NCI-H526 treated with DMSO at 0.1 percent for 48 hours (cell line): ENCODE data around the gene NTRK3.

ENCODE experiments used
- DNase-seq: peaks from one replicate; lab custom pipeline; 2025; lab: John Stamatoyannopoulos, UW

NTRK3 gene

DNA sequence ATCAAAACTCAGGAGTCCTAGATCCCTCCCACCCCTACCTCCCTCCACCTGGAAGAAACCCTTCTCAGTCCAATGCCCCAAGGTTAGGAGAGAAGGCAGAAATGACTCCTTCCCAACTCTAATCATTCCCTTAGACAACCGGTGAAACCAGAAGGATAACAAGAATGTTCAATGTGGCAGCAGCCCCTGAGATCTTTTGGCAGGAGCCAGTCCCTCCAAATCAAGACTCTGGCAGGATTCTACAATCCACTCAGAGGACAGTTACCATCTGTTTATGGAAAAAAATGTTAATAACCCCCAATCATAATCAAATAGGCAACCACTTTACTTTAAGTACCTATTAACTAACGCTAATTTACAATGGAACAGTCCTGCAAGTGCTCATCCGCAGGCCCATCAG is 136.5 kb downstream of the NTRK3 start:
- DNase-seq: no peak

DNA sequence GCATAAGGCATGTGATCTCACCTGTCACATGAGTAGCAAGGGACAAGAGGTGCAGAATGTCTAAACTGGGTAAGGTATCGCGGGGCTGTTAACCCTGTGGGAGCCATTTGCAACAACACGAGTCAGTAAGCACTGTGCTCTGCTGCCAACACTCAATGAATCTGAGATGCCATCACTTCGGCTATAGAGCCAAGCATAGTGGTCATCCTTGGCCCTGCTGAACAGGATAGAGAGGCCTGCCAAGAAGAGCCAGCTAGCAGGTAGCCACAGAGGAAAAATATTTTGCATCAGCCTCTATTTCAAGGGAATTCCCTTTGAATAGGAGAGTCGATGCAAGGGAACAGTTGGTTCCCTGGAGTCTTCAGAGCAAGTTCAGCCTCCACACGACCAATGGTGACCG is 137.8 kb downstream of the NTRK3 start:
- no peak for DNase-seq

DNA sequence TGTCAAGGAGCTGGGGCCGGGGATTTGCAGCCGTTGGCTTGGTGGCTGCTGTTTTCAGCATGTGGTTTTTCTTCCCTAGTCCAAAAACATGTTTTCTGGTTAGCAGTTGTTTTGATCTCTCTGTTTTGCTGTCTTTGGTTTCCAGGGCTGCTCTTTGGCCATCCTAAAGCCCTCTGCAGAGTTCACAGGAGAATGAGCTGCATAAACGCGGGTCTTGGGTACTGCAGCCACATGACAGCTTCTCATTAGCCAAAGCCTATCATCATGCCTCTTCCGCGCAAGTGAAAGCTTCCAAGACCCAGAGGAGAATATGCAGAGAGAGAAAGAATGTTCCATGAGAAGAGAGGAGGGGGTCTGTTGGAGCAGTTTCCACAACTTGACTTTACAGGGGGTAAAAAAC is 138.5 kb downstream of the NTRK3 start:
- DNase-seq: no peak

DNA sequence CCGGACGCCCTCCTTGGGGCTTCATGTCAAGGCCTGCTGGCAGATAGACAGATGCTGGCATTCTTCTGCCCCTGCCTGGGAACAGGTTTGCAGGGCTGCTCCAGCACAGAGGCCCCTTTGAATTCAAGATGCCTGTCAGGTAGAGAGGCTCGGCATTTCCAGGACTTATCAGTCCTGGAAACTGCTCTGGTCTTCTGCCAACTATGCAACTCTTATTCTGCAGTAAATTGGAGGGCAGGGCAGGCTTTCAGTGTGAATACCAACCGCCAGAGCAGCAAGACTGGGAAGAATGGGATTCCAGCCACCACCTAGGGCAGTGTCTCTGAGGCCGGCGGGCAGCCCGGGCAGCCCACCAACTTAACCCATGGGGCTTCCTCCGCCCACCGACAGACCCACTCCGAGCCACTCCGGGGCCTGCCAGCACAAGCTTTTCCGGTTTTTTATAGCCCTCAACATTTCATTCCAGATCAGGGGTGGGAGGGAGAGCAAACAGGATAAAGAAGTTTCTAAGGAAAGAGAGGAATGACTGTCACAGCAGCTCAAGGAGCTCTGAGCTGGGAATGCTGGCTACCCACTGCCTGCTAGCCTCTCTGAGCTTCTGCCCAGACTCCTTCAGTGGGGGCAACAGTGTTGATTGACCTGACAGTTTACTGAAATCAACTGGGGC is 140.9 kb downstream of the NTRK3 start:
- no peak for DNase-seq

DNA sequence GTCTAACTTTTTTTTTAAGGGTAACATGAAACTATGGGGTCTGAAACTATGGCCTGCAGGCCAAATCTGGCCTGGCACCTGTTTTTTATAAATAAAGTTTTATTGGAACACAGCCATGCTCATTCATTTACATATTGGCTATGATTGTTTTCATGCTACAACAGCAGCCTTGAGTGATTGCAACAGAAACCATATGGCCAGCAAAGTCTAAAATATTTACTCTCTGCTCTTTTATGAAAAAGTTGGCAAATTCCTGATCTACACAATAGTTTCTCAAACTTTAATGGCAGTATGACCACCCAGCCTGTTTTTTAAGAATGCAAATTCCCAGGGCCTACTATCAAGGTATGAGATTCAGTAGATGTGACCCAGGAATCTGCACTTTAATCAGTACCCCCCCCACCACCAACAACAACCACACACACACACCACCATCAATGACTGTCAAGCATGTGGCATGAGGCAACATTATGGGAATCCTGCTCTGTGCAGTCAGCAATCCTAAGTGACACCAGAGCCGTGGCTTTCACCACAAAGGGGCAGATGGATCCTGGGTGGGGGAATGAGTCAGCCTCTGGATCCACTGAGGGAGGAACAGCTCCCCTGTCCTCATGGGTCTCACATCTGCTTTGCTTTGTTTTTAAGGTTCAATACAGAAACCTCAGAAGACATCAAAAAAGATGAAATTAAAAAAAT is 142.8 kb downstream of the NTRK3 start:
- no peak for DNase-seq

DNA sequence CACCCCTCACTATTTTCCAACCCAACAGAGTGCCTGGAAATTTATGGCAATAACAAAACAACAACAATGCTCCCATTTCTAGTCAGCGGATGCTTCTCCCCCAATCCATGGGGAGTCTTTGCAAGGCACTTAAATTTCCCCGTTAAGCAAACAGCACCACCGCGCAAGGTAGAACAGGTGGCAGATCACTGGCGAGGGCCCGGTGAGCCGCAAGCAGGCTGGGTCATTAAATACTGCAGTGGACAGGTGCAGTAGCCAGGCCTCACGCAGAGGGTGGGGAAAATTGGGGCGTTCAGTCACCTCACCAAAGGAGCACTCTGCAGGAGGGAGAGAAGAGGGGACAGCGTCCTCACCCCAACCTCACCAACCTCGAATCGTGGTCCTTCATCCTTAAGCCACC is 147.5 kb downstream of the NTRK3 start:
- DNase-seq: no peak

DNA sequence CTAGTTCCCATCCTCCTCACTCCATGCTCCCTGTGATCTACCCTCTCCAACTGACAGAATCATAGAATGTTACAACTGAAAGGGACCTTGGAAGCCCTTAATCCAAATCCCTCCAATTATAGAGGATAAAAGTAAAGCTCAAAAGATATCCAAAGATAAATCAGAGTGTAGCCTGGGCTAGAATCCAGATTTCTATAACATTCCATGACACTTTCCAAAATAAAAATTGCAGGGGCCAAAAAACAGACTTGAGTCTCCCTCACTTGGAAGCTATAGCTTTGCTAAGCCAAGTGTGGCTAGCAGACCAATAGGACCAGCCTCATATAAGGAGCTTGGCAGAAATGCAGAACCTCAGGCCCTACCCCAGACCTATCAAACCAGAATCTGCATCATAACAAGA is 148.1 kb downstream of the NTRK3 start:
- no peak for DNase-seq

DNA sequence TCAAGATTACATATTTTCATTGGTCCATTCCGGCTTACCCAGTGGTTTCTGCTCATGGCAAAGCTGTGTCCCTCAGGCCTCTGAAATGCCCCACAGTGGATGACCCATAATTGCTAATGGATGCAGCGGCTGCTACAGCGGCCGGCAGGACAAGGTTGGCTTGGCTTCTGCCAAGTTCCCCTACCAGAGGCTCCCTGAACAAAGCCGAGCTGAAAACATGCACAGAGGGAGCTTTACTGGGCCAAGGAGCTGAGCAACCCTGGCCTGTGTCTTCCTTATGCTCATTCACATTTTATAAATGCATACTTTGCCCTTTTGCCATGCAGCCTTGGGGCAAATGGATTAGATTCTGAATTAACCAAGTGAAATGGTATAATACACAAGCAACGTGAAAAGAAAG is 150.5 kb downstream of the NTRK3 start:
- no peak for DNase-seq

DNA sequence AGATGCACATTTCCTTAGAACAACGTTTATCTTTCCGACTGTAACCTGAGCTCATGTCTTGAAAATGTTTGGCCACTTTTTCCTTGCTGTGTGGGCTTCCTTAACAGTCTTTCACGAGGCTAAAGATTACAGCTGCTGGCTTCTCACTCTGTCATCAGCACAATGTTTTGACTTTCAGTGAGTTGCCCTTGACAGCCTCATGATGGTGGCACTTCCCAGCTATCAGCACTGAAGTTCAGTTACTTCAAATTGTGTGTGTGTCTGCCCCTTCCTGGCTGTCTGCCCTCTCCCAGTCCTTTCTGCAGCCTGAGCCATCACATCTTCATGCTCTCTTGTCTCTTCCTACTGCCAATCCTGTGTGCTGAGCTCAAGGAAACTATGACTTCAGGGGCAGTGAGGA is 152.2 kb downstream of the NTRK3 start:
- DNase-seq: no peak

DNA sequence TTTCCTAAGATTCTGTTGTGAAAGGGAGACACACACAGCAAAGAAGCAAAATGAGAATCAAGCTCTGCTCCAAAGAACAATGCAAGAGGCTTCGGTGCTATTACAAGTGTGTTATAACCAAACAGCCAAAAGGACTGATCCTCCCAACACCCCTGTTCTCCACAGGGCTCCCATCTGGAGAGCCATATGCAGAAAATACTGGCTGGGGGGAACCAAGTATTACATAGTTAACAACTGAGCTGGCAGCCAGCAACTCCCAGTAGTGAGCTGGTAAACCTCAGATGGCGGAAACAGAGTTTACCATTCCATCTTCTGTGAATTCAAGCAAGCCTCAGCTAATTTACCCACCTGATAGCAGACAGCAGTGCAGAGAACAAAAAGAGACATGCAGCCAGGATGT is 156.4 kb downstream of the NTRK3 start:
- no peak for DNase-seq

DNA sequence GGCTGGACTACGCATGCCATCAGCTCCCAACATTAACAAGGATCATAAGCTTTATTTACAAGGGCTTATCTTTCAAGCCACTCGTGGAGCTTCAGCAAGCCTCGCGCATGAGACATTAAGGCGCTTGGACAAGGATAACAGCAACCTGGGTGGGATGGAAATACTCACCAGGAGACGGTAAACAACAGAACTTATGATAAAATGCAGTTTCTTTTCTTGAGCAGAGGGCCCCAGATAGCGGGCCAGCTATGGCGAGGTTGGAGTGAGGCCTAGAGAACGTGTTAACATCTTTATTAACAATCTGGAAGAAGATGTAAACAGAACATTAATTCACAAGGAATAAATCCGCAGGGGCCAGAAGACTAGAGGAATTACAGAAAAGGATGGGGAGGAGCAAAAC is 158.2 kb downstream of the NTRK3 start:
- no peak for DNase-seq

DNA sequence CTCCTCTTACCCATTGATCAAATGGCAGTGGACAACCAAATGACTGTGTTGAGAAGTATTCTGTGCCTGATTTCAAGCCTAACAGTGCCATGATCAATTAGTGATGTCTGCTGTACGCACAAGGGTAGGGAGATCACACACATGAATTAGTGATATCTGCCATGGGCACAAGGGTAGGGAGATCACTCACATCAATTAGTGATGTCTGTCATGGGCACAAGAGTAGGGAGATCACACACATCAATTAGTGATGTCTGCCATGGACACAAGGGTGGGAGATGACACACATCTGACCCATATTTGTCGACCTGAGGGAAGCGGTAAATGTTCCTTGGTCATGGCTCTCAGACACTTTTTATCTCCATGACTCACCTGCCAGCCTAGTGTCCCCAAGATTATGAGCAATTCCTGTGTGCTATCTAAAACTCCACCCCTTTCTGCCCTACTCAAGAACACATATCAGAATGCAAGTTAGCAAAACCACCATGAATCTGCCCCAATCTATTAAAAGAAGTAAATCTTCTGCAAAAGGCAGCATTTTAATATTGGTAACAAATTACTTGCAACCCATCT is 165.0 kb downstream of the NTRK3 start:
- no peak for DNase-seq

DNA sequence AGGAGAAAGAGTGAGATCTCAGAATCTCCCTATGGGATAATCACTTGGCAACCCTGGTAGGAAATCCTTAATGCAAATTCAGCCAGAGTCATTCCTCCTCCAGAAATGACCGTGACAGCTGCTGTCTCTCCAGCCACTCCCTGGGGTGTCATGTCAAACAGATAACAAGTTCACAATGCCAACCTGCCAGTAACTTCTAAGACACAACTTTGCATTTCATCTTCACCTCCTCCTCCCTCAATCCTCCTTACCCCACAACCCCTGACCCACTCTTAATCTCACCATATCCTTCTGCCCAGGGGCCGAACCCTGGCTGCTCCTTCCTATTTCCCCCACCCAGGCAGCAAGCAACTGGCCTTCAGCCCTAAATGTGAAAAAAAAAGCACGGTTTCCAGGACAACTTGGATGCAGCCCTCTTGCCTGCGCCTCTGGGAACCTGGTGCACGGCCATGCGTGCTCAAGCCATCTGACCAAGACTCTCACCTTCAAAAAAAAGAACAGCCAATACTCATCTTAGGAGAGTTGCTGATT is 166.0 kb downstream of the NTRK3 start:
- no peak for DNase-seq

DNA sequence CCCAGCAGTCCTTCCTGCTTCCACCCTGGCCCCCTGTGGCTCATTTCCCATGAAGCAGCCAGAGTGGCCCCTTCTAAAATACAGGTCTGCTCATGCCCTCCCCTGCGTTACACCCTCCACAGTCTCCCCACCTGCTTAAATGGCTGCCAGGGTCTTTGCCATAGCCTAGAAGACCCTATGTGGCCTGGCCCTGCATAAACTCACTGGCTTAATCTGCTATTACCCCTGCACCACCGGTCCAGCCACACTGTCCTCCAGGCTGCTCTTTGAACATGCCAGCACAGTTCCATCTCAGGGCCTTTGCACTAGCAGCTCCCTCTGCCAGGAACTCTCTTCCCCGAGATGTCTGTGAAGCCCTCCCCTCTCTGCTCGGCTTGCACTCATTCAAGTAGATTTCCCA is 166.8 kb downstream of the NTRK3 start:
- no peak for DNase-seq

DNA sequence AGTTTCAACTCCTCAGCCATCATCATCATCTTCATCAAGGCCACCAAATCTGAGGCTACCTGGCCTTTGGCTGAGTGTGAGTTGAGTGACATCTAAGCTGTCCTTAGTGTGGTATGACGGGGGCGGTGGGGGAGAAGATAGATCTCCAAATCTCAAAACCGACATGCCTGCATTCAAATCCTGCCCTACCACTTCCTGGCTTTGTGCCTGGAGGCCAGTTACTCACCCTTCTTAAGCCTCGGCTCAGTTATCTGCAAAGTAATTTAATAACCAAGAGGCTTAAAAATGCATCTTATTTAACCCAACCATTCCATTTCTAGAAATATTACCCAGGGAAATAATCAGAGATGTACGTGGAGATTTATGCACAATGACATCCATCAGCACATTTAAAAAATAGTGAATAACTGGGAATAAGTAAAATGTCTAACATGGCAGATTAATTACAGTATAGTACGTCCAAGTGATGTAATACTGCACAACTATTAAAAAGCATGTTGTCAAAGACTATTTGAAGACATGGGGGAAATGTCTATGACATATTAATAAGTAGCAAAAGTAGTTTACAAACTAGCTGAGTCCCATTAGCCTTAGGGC is 167.4 kb downstream of the NTRK3 start:
- no peak for DNase-seq

DNA sequence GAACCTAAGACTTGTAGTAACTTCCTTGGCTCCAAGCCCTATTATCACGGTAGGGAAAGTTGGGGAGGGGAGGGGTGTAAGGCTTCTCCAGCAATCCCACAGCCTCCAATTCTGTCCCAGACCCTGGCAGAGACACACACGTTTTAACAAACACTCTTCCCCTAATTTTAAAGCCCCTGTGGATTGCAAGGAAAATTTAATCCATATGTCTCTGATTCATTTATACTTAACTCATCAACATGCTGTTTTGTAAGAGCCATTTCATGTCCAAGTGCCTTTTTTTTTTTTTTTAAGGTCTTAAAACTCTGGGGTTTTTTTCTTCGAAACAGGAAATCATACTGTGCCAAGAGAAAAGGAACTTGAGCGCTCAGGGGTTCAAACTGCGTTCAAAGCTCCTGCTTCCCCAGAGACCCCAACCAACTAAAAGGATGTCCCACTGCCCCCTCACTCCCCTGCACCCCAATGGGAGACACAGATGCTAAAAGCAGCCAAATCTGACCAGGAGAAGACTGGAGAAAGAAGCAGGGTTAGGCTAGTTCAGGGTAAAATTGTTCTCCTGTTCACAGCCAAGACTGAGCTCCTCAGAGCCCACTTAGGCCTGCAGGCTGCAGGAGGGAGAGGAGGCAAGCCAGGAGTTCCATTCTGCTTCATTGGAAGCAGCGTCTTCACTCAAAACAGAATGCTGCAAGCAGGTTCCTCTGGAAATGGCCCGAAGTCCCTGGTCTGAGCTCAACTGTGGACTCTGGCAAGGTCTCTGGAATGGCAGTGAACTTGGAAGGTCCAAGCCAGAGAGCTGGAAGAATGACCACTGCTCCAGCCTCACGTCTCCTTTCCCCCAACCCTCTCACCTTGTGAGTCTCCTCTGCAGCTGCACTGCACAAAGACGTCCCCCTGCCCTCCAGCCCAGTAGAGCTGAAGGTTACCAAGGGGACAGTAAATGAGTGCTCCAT is 172.5 kb downstream of the NTRK3 start:
- DNase-seq: no peak

DNA sequence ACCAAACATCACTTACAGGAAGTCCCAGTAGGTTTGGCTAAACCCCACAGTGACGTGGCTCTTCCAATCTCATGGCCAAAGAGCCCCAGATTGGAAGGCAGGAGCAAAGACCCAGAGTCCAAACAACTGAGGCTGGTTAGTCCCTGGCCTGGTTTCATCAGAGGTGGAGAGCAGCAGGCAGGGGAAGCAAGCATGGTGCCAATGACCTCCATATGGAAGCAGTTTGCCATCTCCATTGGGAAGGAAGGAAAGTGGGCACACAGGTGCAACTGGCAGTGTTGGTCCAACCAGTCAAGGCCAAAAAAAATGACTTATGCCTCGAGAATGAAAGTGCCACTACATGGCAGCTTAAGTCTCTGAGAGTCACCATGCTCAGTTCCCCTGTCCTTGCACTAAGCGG is 175.9 kb downstream of the NTRK3 start:
- DNase-seq: no peak

DNA sequence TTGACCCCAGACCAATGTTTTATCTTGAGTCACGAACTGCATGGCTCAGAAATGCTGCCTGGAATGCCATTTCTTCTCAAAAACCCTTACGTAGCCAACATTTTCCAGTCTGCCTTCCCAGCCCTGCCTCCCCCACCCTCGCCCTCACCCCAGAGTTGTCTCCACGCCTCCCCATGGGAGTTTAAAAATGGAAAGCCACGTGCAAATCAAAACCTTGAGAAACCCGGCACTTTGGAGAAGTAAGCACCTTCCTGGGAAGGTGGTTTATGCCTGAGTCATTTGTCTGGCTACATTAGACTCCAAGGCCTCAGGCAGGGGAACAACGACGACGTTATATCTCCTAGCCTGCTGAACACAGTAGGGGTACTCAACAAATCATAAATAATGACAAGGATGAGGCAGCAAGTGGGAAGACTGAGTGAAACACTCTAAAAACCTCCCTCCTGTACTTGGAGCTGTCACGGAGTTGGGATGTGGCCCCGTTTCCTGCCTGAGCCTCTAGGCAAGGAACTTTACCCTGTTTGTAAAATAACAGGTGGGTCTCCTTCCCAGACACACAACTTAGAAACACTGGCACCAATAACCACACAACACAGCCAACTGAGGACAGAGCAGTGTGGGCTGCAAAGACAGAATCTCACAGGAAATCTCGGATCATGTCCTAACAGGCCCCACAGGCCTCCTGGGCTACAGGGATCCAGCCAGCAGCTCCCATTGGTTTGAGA is 179.1 kb downstream of the NTRK3 start:
- no peak for DNase-seq

DNA sequence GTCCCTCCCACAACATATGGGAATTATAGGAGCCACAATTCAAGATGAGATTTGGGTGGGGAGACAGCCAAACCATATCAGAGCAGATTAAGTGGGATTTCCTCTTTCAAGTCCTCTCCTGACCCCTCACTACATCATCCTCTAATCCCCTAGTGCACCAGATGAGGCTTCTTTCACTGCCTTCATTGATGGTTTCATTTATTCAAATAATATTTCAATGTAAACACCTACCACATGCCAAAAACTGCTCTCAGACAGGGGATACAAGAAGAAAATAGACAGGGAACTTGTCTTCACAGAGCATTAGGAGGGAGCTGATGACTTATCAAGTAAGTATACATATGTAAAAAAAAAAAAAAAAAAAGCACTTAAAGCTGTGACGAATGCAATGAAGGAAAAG is 180.2 kb downstream of the NTRK3 start:
- DNase-seq: no peak

DNA sequence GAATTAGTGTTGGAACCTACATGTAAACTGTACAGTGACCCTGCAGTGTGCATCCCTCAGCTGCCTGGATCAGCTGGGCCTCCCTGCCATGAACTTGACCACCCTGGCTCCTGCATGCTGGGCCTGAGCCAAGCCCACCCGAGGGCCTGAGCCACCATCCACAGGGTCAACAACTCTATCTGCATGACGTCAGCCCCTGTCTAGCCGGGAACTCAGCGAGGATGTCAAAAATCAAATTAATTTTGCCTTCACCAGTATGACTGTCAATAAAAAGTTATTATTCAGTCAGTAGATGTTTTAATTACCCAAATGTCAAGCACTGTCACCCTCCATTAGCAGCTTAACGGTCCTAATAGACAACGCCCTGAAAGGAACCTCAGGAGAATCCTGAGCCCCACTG is 181.4 kb downstream of the NTRK3 start:
- no peak for DNase-seq

DNA sequence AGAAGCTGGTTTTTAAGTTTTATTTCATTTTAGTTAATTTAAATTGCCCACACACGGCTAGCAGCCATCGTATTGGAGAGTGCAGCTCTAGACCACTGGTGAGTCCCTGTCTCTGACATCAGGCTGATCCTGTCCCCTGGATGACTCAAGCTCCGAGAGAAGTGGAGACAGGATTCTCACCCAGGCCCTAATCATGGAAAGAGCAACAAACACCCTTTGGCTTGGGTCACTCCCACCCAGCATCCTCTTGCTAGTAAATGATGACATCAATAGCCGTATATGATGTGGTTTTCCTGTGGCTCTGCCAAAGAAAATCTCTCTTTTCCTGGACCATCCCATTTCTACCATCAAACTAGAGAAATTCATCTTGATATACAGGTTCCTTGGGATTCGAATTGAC is 182.2 kb downstream of the NTRK3 start:
- DNase-seq: no peak

DNA sequence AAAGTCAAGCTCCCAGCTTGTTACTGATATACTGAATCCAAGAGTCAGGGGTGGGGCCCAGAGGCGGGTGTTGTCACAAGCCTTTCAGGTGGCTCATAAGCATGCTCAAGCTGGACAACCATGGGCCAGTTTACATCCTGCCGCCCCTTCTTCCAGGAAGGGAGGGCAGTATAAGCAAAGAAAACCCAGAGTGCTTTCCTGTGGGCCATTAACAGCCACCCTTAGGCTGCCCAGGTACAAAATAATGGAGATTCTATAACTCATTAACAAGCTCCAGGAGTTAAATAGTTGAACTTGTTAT is 183.2 kb downstream of the NTRK3 start:
- no peak for DNase-seq
